ENCODE measurements around the gene STARD5. TPM values are rescaled to one million over a fixed set of nuclear protein-coding genes. Genes with fewer than 3 reads are reported as not detected.
A peak's percentile ranks its signal among the peaks of the same experiment; 100 is the strongest.

STARD5 gene
- total and polyA plus RNA-seq, 2 of the 8 experiments (the other 6 are each of a cell fraction or from before 2014, with no cell fraction given): 5.5 to 10.4 TPM

DNA sequence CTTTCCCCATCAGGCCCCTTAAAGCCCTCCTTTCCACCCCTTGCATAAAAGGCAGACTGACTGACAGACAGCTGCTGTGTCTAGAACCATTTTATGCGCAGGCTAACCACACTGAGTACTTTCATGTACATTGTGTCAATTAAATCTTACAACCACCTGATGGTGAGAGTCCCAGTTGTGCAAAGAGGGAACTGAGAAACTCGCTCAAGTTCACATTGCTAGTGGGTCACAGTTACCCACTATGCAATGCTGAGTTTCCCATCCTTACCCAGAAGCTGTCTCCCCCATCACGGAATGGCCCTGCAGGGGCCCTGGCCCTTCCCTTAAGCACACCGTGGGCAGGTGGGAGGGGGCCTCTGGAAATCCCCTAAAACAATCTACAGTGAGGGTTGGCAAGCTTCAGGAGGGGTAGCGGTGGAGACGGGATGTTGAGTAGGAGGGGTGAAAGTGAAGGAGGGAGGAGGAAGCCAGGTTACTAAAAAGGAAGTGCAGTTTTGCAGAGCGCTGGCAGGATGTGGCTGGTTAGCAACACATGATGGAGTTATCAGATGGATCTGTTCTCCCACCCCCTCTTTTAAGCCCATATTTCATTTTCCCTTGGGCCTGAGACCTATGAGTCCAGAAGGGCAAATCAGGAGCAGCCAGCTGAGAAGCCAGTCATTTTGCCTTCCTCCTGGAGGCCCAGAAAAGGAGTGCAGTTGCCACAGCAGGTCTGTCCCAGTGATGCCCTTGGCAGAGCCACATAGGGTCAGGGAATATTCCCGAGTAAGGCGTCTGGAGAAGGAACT, 30.0 kb downstream of the STARD5 start:
- Histone ChIP-seq H4K5ac (ENCODE audit: insufficient read length, low read depth, low read length) (no peak overlapping the region), H3K79me1 (ENCODE audit: low read depth, low read length) (no peaks in the 10 kb centered on the region), H3K4me3 (ENCODE audit: extremely low read depth in 1 of 4, insufficient read depth in 2 of 4, low read depth in 3 of 4, low read length in 4 of 4) (no peak overlapping the region), H2BK12ac (ENCODE audit: low read depth, low read length) (peak overlapping the region; percentile 55; the same call in 1 of the 2 replicates), H2AFZ (ENCODE audit: low read length) (peak overlapping the region; percentile 67), H3K9me3 (ENCODE audit: insufficient read depth in 2 of 2, low read depth in 1 of 2, low read length in 1 of 2) (no peaks in the 10 kb centered on the region), H3K4me2 (ENCODE audit: insufficient read depth in 1 of 2, low read depth in 2 of 2, low read length in 2 of 2) (peak overlapping the region in 1 of 2 experiments; percentile 22; a peak in 1 of 4 replicates), H4K91ac (replicated peaks; ENCODE audit: insufficient read length, low read length) (no peak overlapping the region), H3K23me2 (ENCODE audit: low read depth, low read length) (no peaks in the 10 kb centered on the region), H3K9ac (replicated peaks in 1 of 4; ENCODE audit: extremely low read depth in 1 of 4, low read depth in 3 of 4, low read length in 3 of 4) (no peak overlapping the region), H3K4ac (replicated peaks; ENCODE audit: insufficient read length, low read depth, low read length) (no peak overlapping the region), H3K14ac (ENCODE audit: insufficient read length) (no peak overlapping the region), H3K56ac (replicated peaks; ENCODE audit: insufficient read length, low read depth, low read length) (no peak overlapping the region), H3K79me2 (ENCODE audit: control insufficient read depth in 1 of 2, insufficient read depth in 2 of 2, low read length in 2 of 2) (no peaks in the 10 kb centered on the region), H4K20me1 (replicated peaks in 1 of 2; ENCODE audit: control insufficient read depth in 1 of 2, insufficient read depth in 2 of 2, low read length in 2 of 2) (no peaks in the 10 kb centered on the region), H2BK15ac (ENCODE audit: low read length) (no peak overlapping the region; the same call in 1 of the 2 replicates), H2BK5ac (ENCODE audit: low read depth, low read length) (peak overlapping the region; percentile 35; the same call in 1 of the 2 replicates), H2AK5ac (ENCODE audit: low read depth, low read length) (no peak overlapping the region), H3K27me3 (replicated peaks in 1 of 4; ENCODE audit: control insufficient read depth in 3 of 4, extremely low read depth in 1 of 4, insufficient read depth in 3 of 4, low read length in 3 of 4) (no peaks in the 10 kb centered on the region; a peak in 1 of 7 replicates), H3K27ac (ENCODE audit: low read depth, low read length) (no peak overlapping the region), H2BK20ac (ENCODE audit: low read length) (no peak overlapping the region), H2BK120ac (replicated peaks; ENCODE audit: low read depth, low read length) (no peak overlapping the region), H3K4me1 (replicated peaks in 1 of 4; ENCODE audit: control insufficient read depth in 3 of 4, insufficient read depth in 4 of 4, low read length in 3 of 4) (peaks cover 0 to 7% (median 4%) of the 10 kb centered on the region in 4 experiments; a peak in 4 of 7 replicates), H3K23ac (ENCODE audit: insufficient read length) (no peak overlapping the region), H3K36me3 (ENCODE audit: control insufficient read depth in 2 of 4, insufficient read depth in 4 of 4, low read length in 3 of 4) (no peaks in the 10 kb centered on the region), H4K8ac (ENCODE audit: extremely low read depth, insufficient read depth, low read length) (no peak overlapping the region), H3K18ac (ENCODE audit: extremely low read depth, low read length) (peak overlapping the region; percentile 71; the same call in 1 of the 2 replicates)
- DNase-seq (ENCODE audit: low read depth in 1 of 2, low spot score in 2 of 2) (no peak), FAIRE-seq (no peak)
- no peak for TF ChIP-seq ZNF274 (IDR thresholded peaks at IDR 0.05; ENCODE audit: borderline replicate concordance, extremely low read depth, low read length)
- TF ChIP-seq CBX8 (IDR thresholded peaks at IDR 0.05; ENCODE audit: borderline replicate concordance, low read depth, low read length): no peak
- no peak for TF ChIP-seq SAP30 (IDR thresholded peaks at IDR 0.05; ENCODE audit: insufficient read depth, insufficient replicate concordance, low read length)
- TF ChIP-seq RAD21 (IDR thresholded peaks at IDR 0.05 in 1 of 2, conservative IDR thresholded peaks at IDR 0.05 in 1 of 2; ENCODE audit: low read depth in 2 of 2, low read length in 2 of 2): no peak
- 65% methylated on average over 9 of the region's 9 CpGs; no CpG with 5 or more reads in 1 of the 2 experiments for WGBS, 2 experiments (ENCODE audit: extremely low coverage in 1 of 2, insufficient coverage in 1 of 2, insufficient read length in 1 of 2, insufficient replicate concordance in 2 of 2, low coverage in 1 of 2, low lambda C conversion rate in 2 of 2, missing lambda C conversion rate in 1 of 2)
- POLR2A ChIA-PET (ENCODE audit: partially characterized antibody): interaction anchor here (1.3 kb wide), 1 partner anchor 29 kb away, joined by 4 read pairs; no protein-coding TSS in a partner anchor
- CTCF ChIA-PET (ENCODE audit: partially characterized antibody): interaction anchor here (0.7 to 2.9 kb wide), 12 partner anchors 9 to 888 kb away, joined by 3 to 14 read pairs (median 4); no protein-coding TSS in a partner anchor

All from H1 (cell line).